HT1080 (cell line): ENCODE measurements around the gene SMIM11. TPM values are rescaled to one million over a fixed set of nuclear protein-coding genes. Genes with fewer than 3 reads are reported as not detected.
"Not testable (repeated sequence)": the region's sequence is repeated elsewhere in the genome, so short reads cannot be mapped to it uniquely, and the experiment has no call there.

Experiments used
- DNase-seq: peaks from one replicate; pipeline ENCODE4 v3.0.0-alpha.2; 2015; ENCODE audit warnings: low read depth
- total RNA-seq: library from RNA; depleted of rRNA; stranded (reverse); fragments of >200 nt; shearing (Covaris generic); gene quantifications from 2 replicates; pipeline ENCODE4 v1.2.3, GENCODE V29; 2014; rRNA removed

Gene SMIM11
- total RNA-seq, 1 experiment from 2014 or later: 38.8 TPM

- not testable (repeated sequence) for DNase-seq
Measured at GRCh38 chr21:34417448-34418077, 42.3 kb downstream of the SMIM11 start.

GRCh38 chr21:34423805-34424204 lies 48.5 kb downstream of the SMIM11 start, which contains the start of gene SMIM34:
Gene SMIM34, minus strand, starts transcription at chr21:34423951. Its CDS starts 112 bp downstream, at chr21:34423839.
- DNase-seq: not testable (repeated sequence)

GRCh38 chr21:34427339-34427738 lies 52.0 kb downstream of the SMIM11 start:
- DNase-seq: not testable (repeated sequence)

- not testable (repeated sequence) for DNase-seq
Measured at GRCh38 chr21:34428441-34428840, 53.1 kb downstream of the SMIM11 start.

- DNase-seq: not testable (repeated sequence)
Measured at GRCh38 chr21:34429710-34430109, 54.4 kb downstream of the SMIM11 start.

Other genes starting within 250 kb of the SMIM11 start
- gene KCNE2, start 11.5 kb upstream of the SMIM11 start, total RNA-seq: not detected in 2 replicates
- not detected in 2 replicates for gene SMIM34, start 48.4 kb downstream of the SMIM11 start, total RNA-seq
- not detected in 2 replicates for gene KCNE1, start 136.7 kb downstream of the SMIM11 start, total RNA-seq
- 16.6 and 16.8 TPM in 2 replicates for gene RCAN1, start 239.6 kb downstream of the SMIM11 start, total RNA-seq